Endothelial cell of umbilical vein (primary cell): Measurements from ENCODE around the gene CPED1.

Source experiments
- GATA2 ChIP-seq: IDR thresholded peaks from 2 replicates; pipeline ENCODE4 v1.7.0; 2011; ENCODE audit warnings: low read depth, mild to moderate bottlenecking, moderate library complexity, mixed read lengths, low read length; ENCODE audit not compliant: insufficient read length, insufficient read depth
- JUN ChIP-seq: IDR thresholded peaks from 2 replicates; pipeline ENCODE4 v1.6.1; 2011; ENCODE audit warnings: borderline replicate concordance, low read depth; ENCODE audit not compliant: insufficient read length, insufficient read depth
- MYC ChIP-seq: IDR thresholded peaks from one replicate; pipeline ENCODE4 v1.6.1; 2011; ENCODE audit warnings: mild to moderate bottlenecking, low read depth, low read length
- TF ChIP-seq, protein P1 (sequence below), 2 donors: IDR thresholded peaks; 1 replicate in 1 of 2; 2 replicates in 1 of 2; pipeline ENCODE4 v1.5.1; 2011; ENCODE audit warnings: low read length in 2 of 2, mild to moderate bottlenecking in 2 of 2, moderate library complexity in 2 of 2, control low read depth in 1 of 2, inconsistent platforms in 1 of 2, low read depth in 1 of 2; ENCODE audit not compliant: insufficient read depth in 1 of 2; ENCODE audit errors: extremely low read depth in 1 of 2
- TF ChIP-seq, protein P2 (sequence below): IDR thresholded peaks from 2 replicates; pipeline ENCODE4 v1.6.1; 2011; ENCODE audit not compliant: insufficient read depth, insufficient read length

DNA sequence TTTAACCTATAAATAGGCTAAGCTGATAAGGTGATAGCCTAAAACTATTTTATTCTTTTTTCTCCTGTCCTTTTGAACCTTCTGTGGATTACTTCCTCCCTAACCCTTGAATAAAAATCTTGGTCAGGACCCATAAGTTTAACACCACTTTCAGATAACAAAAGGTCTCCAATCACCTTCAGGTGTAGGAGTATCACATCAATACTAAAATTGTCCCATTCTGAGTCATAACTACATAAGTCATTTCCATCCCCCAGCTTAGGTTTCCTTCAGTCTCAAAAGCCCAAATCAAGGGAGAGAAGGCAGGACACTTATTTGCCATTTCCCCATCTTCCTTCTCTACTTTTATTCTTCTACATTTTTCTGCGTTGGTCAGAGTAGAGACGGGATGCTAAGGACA, 283.4 kb downstream of the CPED1 start:
- TF ChIP-seq JUN = no peak
- TF ChIP-seq GATA2 = no peak
- TF ChIP-seq MYC = no peak
- TF ChIP-seq, protein P1, sequence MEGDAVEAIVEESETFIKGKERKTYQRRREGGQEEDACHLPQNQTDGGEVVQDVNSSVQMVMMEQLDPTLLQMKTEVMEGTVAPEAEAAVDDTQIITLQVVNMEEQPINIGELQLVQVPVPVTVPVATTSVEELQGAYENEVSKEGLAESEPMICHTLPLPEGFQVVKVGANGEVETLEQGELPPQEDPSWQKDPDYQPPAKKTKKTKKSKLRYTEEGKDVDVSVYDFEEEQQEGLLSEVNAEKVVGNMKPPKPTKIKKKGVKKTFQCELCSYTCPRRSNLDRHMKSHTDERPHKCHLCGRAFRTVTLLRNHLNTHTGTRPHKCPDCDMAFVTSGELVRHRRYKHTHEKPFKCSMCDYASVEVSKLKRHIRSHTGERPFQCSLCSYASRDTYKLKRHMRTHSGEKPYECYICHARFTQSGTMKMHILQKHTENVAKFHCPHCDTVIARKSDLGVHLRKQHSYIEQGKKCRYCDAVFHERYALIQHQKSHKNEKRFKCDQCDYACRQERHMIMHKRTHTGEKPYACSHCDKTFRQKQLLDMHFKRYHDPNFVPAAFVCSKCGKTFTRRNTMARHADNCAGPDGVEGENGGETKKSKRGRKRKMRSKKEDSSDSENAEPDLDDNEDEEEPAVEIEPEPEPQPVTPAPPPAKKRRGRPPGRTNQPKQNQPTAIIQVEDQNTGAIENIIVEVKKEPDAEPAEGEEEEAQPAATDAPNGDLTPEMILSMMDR (IDR thresholded peaks at IDR 0.05; ENCODE audit: extremely low read depth in 1 of 2, insufficient read depth in 1 of 2, low read depth in 1 of 2, low read length in 2 of 2) = no peak
- TF ChIP-seq, protein P2, sequence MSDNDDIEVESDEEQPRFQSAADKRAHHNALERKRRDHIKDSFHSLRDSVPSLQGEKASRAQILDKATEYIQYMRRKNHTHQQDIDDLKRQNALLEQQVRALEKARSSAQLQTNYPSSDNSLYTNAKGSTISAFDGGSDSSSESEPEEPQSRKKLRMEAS = no peak
